Small intestine (tissue), 7 donors: ENCODE data around the gene TNNT3. TPM values are rescaled to one million over a fixed set of nuclear protein-coding genes. Genes with fewer than 3 reads are reported as not detected.

Source experiments
- DNase-seq, 2 donors: peaks; one replicate each; pipeline versions ENCODE4 v3.0.0 to v3.0.0-alpha.2; 2013
- FAIRE-seq: peaks from 2 replicates; lab custom pipeline; 2012; peaks lifted over from hg19 to GRCh38; lab: Jason Lieb, UNC
- H3K27ac ChIP-seq, 3 donors: one replicate each; pipeline ENCODE4 v1.5.1; 2013; ENCODE audit warnings: low read length in 2 of 3, mild to moderate bottlenecking in 2 of 3, control low read depth in 1 of 3, inconsistent platforms in 1 of 3, low read depth in 1 of 3, moderate library complexity in 1 of 3
- H3K27me3 ChIP-seq, 3 donors: one replicate each; pipeline ENCODE4 v1.6.1; 2013; ENCODE audit warnings: low read length in 3 of 3, inconsistent platforms in 1 of 3; ENCODE audit not compliant: control insufficient read depth in 3 of 3, insufficient read depth in 3 of 3
- H3K36me3 ChIP-seq, 3 donors: one replicate each; pipeline ENCODE4 v1.6.1; 2013; ENCODE audit warnings: low read length in 3 of 3, inconsistent platforms in 1 of 3, low read depth in 1 of 3, mild to moderate bottlenecking in 1 of 3, moderate library complexity in 1 of 3; ENCODE audit not compliant: control insufficient read depth in 3 of 3, insufficient read depth in 2 of 3
- H3K4me1 ChIP-seq, 3 donors: one replicate each; pipeline ENCODE4 v1.6.1; 2013; ENCODE audit warnings: low read length in 2 of 3, inconsistent platforms in 1 of 3, low read depth in 1 of 3, mild to moderate bottlenecking in 1 of 3, moderate library complexity in 1 of 3; ENCODE audit not compliant: control insufficient read depth in 3 of 3, insufficient read depth in 2 of 3
- H3K4me3 ChIP-seq, 3 donors: one replicate each; pipeline ENCODE4 v1.5.1; 2013; ENCODE audit warnings: low read length in 3 of 3, control low read depth in 1 of 3, inconsistent platforms in 1 of 3, low read depth in 1 of 3, mild to moderate bottlenecking in 1 of 3, moderate library complexity in 1 of 3
- H3K9me3 ChIP-seq, 2 donors: one replicate each; pipeline ENCODE4 v1.6.1; 2013; ENCODE audit warnings: low read depth in 1 of 2, low read length in 1 of 2; ENCODE audit not compliant: control insufficient read depth in 2 of 2, insufficient read depth in 1 of 2
- WGBS, 3 donors: extraction: QIAGEN DNeasy Blood & Tissue Kit; methylation state at CpG; one replicate each; pipeline ENCODE4 v1.1.7; 2013; 5-methylcytosine and 5-hydroxymethylcytosine counted together
- polyA plus RNA-seq, 4 donors: library from polyadenylated mRNA; stranded (reverse) in 3 of 4; unstranded in 1 of 4; fragments of 200-250 nt in 3 of 4; fragments of 120-200 nt in 1 of 4; gene quantifications; one replicate each; pipeline versions ENCODE4 v1.2.1 to v1.2.3, GENCODE V29; 2013
- donor health status: healthy with polysubstance abuse.
- donor health status: control.
- donor health status: control.
- donor health status: Bipolar disorder and iron deficiency.
- donor health status: healthy.

TNNT3 gene
- polyA plus RNA-seq, 4 donors: 0.66 to 17.7 (median 4.4) TPM

- FAIRE-seq (no peak), DNase-seq (no peak)
- WGBS, 3 donors: 79 to 86% (median 85%) methylated on average over 15 to 20 of the region's 20 CpGs
- peaks cover 0 to 16% (median 0%) of the 10 kb centered on the region in 3 donors for H3K4me1 ChIP-seq
- H3K36me3 ChIP-seq: no peaks in the 10 kb centered on the region
- H3K27me3 ChIP-seq: peaks cover 0 to 7% (median 0%) of the 10 kb centered on the region in 3 donors
- H3K9me3 ChIP-seq: no peaks in the 10 kb centered on the region
- H3K4me3 ChIP-seq: no peak overlapping the region
- H3K27ac ChIP-seq: no peak overlapping the region
These were observed 8.5 kb downstream of the TNNT3 start for GRCh38 chr11:1927848-1928469.

DNA sequence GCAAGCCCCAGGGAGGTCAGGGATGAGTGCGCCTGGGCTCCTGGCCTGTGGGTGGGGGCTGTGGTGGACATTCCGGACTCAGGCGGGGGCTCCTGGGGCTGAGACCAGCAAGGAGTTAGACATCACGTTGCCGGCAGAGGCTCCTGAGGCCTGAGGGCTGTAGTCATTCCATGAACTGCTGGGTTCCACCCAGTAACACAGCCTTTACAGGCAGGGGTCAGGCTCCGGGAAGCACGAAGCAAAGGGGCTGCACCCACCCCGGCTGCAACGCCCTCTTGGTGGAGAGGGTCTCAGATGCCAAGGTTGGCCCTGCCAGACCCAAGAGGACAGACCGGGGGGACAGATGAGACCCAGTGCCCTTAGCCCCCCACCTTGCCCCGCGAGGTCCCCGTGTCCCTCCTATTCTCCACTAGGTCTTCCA lies 9.0 kb downstream of the TNNT3 start:
- Histone ChIP-seq H3K27ac (no peak overlapping the region), H3K4me3 (no peak overlapping the region), H3K36me3 (no peaks in the 10 kb centered on the region), H3K9me3 (no peaks in the 10 kb centered on the region), H3K27me3 (peaks cover 0 to 7% (median 0%) of the 10 kb centered on the region in 3 donors), H3K4me1 (peaks cover 0 to 16% (median 0%) of the 10 kb centered on the region in 3 donors)
- DNase-seq (no peak), FAIRE-seq (no peak)
- WGBS, 3 donors: 76 to 82% (median 79%) methylated on average over 13 of the region's 13 CpGs

GRCh38 chr11:1928891-1929541 lies 9.5 kb downstream of the TNNT3 start:
- H3K9me3 ChIP-seq: no peaks in the 10 kb centered on the region
- H3K4me3 ChIP-seq: no peak overlapping the region
- H3K36me3 ChIP-seq: no peaks in the 10 kb centered on the region
- 87 to 94% (median 89%) methylated on average over 30 to 35 of the region's 35 CpGs for WGBS, 3 donors
- DNase-seq: no peak
- peaks cover 0 to 7% (median 0%) of the 10 kb centered on the region in 3 donors for H3K27me3 ChIP-seq
- H3K4me1 ChIP-seq: peaks cover 0 to 16% (median 0%) of the 10 kb centered on the region in 3 donors
- FAIRE-seq: no peak
- H3K27ac ChIP-seq: no peak overlapping the region

- Histone ChIP-seq H3K4me3 (no peak overlapping the region), H3K27ac (no peak overlapping the region), H3K36me3 (no peaks in the 10 kb centered on the region), H3K9me3 (no peaks in the 10 kb centered on the region), H3K27me3 (peaks cover 0 to 7% (median 0%) of the 10 kb centered on the region in 3 donors), H3K4me1 (peaks cover 0 to 16% (median 0%) of the 10 kb centered on the region in 3 donors)
- WGBS, 3 donors: 79 to 88% (median 82%) methylated on average over 24 to 25 of the region's 25 CpGs
- no peak for FAIRE-seq
- no peak for DNase-seq
These were observed 10.3 kb downstream of the TNNT3 start for GRCh38 chr11:1929621-1930461.

- Histone ChIP-seq H3K27ac (no peak overlapping the region), H3K9me3 (no peaks in the 10 kb centered on the region), H3K4me3 (no peak overlapping the region), H3K36me3 (no peaks in the 10 kb centered on the region), H3K4me1 (peaks cover 0 to 16% (median 0%) of the 10 kb centered on the region in 3 donors), H3K27me3 (peaks cover 0 to 7% (median 0%) of the 10 kb centered on the region in 3 donors)
- FAIRE-seq (no peak), DNase-seq (no peak)
- 61 to 80% (median 68%) methylated on average over 9 of the region's 9 CpGs for WGBS, 3 donors
These were observed 10.9 kb downstream of the TNNT3 start for GRCh38 chr11:1930462-1930830.

DNA sequence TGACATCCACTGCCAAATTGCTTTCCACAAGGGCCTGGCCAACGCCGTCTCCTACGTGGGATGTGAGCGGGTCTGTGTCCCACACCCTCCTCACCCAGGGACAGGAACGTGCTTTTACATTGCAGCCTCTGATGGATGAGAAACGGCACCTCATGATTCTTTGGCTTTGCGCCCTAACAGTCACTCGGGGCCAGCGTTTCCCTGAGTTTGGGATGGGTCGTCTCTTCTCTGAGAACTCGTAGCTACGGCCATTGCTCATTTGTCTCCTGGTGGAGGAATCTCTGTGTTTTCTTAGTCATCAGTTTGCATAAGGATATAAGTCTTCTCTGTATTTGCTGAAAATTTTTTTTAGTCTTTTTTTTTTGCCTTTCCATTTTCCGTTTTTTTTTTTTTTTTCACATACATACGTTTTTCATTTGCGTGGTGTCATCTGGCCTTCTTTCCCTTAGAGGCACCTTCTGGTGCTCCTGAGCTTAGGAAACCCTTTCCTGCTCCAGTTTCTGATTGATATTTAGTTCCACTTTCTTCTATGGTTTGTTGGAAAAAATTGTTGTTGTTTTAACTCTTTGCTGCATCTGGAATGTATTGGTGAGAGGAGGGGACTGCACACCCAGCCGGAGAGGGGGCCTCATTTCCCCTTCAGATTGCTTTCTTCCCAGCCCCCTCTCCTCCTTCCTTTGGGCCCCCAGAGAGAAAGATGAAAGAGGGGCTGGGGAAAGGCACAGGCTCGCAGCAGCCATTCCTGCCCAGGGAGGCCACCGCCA lies 12.0 kb downstream of the TNNT3 start:
- 50 to 60% (median 55%) methylated on average over 18 of the region's 18 CpGs for WGBS, 3 donors
- no peak overlapping the region for H3K4me3 ChIP-seq
- peak overlapping the region in 1 of 3 donors; percentile 51 for H3K27ac ChIP-seq
- no peak for FAIRE-seq
- no peak for DNase-seq
- H3K36me3 ChIP-seq: no peaks in the 10 kb centered on the region
- peaks cover 0 to 16% (median 0%) of the 10 kb centered on the region in 3 donors for H3K4me1 ChIP-seq
- H3K27me3 ChIP-seq: peaks cover 0 to 7% (median 0%) of the 10 kb centered on the region in 3 donors
- no peaks in the 10 kb centered on the region for H3K9me3 ChIP-seq

DNA sequence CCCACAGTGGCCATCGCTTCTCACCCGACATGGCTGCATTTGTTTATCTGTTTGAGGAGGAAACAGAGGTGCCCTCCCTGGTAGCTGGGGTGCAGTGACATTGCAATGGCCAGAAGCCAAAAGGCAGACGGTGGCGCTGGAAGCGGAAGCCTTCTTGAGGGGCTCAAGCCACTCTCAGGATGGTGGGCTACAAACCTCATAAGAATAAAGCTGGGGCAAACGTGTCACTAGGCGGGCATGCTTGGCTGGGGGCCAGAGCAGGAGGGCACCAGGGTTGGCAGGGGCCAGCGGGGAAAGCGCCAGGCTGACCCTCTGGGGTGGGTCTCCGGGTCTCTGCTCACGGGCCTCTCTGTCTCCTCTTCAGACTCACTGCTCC lies 12.6 kb downstream of the TNNT3 start:
- Histone ChIP-seq H3K36me3 (no peaks in the 10 kb centered on the region), H3K4me1 (peaks cover 0 to 11% (median 0%) of the 10 kb centered on the region in 3 donors), H3K9me3 (no peaks in the 10 kb centered on the region), H3K4me3 (no peak overlapping the region), H3K27ac (peak overlapping the region in 1 of 3 donors; percentile 51), H3K27me3 (peaks cover 0 to 7% (median 0%) of the 10 kb centered on the region in 3 donors)
- WGBS, 3 donors: 76 to 79% (median 78%) methylated on average over 11 of the region's 11 CpGs
- DNase-seq: no peak
- FAIRE-seq: no peak
